Dedifferentiated amniotic fluid mesenchymal stem cell (primary cell): ENCODE data around the gene C3orf70.

Source experiments
- DNase-seq: peaks from one replicate; pipeline ENCODE4 v3.0.0-alpha.2; 2016; ENCODE audit errors: extremely low spot score

Gene C3orf70

DNA sequence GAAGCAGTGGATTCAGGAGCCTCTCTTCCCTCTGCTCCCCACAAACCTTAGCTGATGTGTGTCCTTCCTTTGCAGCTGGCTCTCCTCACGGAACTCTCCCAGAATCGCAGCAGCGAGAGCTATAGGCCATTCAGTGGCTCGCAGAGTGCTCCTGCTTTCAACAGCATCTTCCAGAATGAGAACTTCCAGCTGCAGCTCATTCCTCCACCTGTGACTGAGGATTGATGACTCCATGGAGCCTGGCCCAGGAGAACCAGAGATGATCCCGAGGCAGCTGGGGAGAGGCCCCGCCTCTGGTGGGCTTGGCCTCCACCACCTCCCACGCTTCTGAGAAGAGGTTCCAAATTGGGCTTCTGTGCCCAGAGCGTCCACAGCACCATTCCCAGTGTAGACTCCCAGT, 101.1 kb downstream of the C3orf70 start:
- DNase-seq = no peak

DNA sequence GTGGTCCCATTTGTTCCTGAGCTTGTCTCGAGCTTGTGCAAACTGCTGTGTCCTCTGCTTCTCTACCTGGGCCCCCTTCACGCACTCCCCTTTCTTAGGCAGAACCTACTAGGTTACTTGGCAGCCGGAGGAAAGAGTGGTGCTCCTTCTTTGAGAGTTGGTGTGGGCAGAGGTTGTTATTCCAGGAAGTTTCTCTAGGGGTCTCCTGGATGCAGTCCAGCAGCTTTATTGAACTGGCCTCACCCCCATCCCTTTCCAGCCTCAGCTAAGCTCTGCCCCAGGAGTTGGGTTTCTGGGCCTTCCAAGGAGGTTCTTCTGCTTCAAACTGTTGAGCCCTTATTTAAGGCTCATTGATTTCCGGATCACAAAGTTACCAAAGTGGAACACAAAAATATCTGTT, 103.2 kb downstream of the C3orf70 start:
- no peak for DNase-seq

DNA sequence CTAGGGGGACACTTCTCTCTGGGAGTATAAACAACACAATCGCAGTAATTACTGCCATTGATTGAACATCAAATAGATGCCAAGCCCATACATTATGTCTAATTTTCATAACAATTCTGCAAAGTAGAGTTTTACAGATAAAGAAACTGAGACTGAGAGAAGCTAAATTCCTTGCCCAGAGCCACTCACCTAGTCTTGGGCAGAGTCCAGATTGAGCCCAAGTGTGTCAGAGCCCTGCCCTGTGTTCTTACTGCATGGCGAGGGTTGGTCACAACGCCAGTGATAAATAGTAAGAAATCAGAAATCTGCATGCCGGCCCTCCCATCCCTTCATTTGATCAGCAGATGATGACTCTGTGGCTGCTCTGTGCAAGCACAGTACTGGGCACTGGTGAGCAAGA, 106.3 kb downstream of the C3orf70 start:
- no peak for DNase-seq

DNA sequence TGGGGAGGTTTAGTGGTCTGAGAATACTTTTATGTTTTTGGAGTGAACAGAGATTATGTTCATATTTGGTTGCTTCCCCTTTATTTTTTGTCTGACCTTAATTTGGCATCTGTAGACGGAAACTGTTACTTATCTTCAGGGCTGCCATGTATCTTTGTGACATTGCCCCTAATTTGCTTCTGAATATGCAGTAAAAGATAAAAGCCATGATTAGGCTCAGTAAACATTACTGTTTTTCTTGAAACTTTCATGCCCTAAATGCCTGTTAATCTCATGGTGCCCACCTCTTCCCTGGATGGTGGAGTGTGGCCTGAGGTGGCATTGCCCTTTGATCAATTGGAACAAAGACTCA, 106.7 kb downstream of the C3orf70 start:
- no peak for DNase-seq

DNA sequence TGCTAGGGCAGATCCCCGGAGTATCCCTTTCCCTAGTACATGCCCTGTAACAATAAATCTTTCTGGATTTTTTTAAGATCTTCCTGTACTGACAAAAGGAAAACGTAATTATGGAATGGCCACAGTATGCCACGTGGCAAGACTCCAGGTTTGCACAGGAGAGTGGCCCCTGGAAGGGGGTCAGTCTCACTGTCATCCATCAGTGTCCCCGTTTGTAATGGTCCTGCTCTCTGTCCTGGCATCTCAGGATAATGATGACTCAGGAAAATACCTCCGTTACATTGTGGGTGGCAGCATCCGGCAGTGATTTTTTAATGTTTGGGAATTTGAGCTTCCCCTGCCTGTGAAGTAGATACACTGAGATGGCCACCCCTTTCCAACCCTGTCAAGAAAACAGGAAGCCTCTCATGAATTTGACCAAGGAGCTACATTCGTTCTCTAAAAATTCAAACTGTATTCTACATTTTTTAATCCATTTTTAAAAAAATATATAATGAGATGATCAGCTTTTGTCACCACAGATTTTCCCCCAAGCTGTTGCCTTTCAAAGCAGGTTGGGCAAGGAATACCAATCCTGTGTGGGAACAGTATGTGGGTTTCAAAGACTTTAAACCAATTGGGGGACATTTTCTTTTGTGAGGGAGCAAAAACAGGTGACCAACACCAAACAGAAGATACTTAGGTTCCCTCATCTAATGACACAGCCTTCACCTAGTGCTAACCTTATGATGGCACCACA, 110.4 kb downstream of the C3orf70 start:
- no peak for DNase-seq

DNA sequence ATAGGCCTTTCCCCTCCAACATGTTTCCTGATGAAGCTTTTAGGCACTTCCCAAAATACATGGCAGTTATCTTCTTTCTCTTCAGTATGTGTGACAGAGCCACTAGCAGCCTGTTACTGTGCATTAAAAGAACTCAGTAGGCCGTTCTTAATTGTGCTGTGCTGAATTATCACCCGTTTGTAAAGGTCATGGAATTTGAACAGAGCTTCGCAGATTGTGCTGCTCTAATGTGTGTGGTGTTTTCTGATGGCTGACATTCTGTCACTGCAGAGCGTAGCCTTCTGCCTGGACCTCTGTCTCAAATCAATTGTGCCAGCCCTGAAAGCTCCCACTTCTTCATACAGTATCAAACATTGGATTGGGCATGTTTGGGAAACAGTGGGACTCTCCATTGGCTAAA, 111.3 kb downstream of the C3orf70 start:
- no peak for DNase-seq

DNA sequence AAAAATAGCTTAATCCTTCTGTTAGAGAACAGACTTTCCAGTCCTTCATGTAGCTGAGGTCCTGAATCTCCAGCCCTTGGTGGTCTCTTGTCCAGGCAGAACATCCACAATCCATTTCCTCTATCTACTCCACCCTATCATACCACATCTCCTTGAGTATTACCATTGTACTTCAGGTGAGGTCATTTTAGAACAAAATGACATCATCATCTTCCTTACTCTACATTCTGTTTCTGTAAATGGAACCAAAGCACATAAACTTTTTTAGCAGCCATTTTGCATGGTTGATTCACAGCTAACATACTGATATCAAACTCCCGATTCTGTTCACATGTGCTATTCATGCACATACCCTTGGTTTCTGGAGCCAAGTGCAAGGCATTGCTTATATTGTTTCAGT, 112.4 kb downstream of the C3orf70 start:
- no peak for DNase-seq

DNA sequence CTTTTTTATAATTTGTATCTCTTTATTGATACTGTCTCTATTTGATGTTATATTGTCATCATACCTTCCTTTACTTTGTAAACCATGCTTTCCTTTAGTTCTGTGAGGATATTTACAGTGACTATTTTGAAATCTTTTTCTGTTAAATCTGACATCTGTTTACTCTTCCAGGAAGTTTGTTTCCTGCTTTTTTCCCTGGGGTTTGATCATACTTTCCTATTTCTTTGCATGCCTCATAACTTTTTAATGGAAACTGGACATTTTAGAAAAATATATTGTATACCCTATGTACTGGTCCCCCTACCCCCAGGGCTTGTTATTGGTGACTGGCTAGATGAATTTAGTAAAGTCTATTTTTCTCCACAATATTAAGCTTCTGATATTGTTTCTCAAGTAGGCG, 115.1 kb downstream of the C3orf70 start:
- no peak for DNase-seq

DNA sequence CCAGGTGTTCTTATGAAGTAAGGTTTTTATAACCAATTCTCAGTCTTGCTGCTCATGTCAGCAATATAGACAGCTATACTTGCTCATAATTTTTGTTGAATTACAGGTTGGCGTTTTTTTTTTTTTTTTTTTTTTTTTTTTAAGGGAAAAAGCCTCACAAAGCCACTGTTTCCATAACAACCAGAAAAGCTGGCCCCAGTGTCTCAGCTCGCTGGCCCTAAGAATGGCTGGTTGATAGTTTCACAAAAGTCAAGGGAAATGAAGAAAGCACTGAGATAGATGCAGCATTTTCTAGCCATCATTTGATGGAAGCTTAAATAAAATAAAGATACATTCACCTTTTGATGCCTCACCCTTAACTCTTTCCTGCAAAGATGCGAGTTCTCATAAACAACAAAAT, 121.9 kb downstream of the C3orf70 start:
- DNase-seq = no peak

DNA sequence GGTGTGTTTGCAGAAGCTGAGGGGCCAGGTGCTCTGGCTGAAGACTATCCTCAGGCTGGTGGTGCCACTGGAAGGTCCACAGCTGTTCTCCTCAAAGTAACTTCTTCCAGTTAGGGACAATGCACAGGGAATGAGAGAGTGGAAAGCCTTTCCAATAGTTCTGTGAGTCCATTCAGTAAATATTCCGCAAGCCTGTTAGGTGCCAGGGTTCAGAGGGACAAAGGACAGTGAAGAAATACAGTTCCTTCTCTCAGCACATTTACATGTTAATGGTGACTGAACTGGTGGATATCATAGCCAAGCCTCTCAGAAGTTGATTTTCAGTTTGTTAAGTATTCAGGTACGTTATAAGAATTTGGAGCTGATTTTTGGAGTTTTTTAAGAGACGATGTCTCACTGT, 122.5 kb downstream of the C3orf70 start:
- no peak for DNase-seq

DNA sequence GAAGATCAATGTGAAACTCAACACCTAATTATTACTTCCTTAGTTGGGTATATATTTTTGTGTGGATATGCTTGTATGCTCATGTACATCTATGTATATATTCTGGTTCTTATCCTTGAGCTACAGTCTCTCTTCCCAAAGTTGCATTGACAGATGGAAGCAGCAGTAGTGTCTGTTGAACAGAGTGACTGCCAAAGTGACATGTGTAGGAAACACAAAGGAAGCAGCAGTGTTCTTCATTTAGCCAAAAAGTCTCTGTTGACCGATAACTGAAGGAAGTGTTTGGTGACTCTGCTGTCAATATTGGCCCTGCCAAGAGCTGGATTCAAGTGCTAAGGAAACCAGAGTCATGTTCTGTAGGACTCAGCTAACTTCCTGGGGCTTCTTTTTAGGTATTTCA, 123.8 kb downstream of the C3orf70 start:
- no peak for DNase-seq

DNA sequence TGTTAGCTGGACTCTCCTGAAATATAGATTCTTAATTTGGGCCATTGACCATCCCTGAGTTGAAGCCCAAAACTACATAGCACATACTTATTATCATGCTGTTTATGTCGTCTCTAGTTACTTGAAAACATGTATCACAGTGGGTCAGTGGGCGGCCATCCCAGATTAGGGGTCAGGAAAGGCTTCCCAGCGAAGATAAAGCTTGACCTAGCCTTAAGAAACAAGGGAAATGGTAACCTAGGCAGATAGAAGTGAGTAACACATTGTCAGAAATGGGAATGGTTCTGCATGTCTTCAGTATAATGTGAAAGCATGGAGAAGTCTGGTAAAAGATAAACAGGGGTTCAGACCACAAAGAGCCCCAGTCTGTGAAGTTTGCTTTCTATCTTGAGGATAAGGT, 124.7 kb downstream of the C3orf70 start:
- no peak for DNase-seq
